Stimulated activated CD8-positive, alpha-beta memory T cell treated with anti-CD3 and anti-CD28 coated beads, Interleukin-15, amount 100 ng/mL, for 1 hour (primary cell): ENCODE results near the gene DLGAP1.
A peak's percentile ranks its signal among the peaks of the same experiment; 100 is the strongest.
"Not testable (repeated sequence)": the region's sequence is repeated elsewhere in the genome, so short reads cannot be mapped to it uniquely, and the experiment has no call there.

Source experiments
- DNase-seq: peaks from one replicate; pipeline ENCODE4 v3.0.0-alpha.2; 2020; ENCODE audit warnings: low read depth

Gene DLGAP1

GRCh38 chr18:3603421-3604234 is 851.5 kb downstream of the DLGAP1 start:
- DNase-seq: no peak

GRCh38 chr18:3601106-3601755 is 853.9 kb downstream of the DLGAP1 start:
- DNase-seq: not testable (repeated sequence)

DNA sequence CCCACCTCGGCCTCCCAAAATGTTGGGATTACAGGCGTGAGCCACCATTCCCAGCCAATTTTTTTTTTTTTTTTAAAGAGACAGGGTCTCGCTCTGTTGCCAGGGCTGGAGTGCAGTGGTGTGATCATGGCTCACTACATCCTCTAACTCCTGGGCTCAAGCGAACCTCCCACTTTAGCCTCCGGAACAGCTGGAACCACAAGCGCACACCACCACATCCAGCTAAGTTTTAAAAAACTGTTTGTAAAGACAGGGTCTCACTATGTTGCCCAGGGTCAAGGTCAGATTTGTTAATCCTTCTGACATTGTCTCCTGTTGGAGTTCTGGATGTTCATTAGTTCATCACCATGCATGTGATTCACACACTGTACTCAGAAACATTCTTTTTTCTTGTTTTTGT is 855.2 kb downstream of the DLGAP1 start:
- no peak for DNase-seq

DNA sequence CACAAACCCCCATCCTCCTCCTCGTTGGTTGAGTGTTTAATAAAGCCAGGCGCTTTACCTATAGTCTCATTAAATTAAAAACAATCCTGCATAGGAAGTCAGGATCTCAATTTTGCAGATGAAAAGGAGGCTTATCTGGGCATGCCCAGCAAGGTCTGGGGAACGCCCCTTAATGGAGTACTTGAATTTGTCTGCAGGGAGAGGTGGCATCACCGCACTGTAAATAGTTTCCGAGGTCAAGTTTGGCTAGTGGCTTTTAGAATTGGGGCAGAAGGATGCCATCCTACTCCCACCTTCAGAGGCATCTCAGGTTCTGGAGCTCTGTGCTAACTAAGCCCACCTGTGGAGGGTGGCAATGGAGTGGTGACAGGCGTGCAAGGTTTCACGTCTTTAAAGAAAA is 855.9 kb downstream of the DLGAP1 start:
- DNase-seq: no peak

DNA sequence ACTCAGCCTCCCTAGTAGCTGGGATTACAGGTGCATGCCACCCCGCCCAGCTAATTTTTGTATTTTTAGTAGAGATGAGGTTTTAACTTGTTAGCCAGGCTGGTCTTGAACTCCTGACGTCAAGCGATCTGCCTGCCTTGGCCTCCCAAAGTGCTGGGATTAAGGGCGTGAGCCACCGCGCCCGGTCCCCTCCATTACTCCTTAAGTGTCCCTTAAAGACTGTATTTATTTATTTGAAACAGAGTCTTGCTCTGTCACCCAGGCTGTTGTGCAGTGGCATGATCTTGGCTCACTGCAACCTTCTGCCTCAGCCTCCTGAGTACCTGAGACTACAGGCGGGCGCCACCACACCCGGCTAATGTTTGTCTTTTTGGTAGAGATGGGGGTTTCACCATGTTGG is 856.5 kb downstream of the DLGAP1 start:
- no peak for DNase-seq

DNA sequence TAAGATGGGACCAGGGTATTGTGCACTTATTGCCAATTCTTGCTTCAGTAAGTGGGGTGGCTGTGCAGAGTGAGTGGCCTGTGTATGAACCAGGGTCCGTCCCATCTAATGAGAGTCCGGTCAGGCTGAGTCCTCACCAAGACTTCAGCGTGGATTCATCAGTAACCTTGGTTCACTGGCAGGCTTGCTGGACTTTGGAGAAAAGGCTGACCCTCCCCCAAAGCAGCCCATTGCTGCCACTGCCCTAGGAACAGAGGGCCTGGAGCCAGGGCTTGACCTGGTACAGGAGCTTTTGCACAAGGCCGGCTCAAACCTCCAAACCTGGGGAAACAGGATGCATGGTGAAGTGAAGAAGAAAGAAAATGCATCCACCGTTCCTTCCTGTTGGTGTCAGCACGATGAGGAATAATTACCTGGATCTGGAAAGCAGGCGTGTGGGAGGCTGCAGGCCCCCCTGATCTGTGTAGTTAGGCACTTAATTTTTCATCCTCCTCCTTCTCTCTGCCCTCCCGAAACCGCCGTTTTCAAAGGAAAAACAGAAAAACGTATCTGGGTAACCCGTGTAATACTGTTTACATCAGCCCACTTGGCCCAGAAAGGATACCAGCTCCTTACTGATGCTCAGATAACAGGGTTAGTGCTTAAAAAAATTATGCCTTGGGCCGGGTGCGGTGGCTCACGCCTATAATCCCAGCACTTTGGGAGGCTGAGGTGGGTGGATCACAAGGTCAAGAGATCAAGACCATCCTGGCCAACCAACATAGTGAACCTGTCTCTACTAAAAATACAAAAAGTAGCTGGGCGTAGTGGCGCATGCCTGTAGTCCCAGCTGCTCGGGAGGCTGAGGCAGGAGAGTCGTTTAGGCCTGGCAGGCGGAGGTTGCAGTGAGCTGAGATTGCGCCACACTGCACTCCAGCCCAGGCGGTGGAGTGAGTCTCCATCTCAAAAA is 857.4 kb downstream of the DLGAP1 start:
- DNase-seq: no peak

DNA sequence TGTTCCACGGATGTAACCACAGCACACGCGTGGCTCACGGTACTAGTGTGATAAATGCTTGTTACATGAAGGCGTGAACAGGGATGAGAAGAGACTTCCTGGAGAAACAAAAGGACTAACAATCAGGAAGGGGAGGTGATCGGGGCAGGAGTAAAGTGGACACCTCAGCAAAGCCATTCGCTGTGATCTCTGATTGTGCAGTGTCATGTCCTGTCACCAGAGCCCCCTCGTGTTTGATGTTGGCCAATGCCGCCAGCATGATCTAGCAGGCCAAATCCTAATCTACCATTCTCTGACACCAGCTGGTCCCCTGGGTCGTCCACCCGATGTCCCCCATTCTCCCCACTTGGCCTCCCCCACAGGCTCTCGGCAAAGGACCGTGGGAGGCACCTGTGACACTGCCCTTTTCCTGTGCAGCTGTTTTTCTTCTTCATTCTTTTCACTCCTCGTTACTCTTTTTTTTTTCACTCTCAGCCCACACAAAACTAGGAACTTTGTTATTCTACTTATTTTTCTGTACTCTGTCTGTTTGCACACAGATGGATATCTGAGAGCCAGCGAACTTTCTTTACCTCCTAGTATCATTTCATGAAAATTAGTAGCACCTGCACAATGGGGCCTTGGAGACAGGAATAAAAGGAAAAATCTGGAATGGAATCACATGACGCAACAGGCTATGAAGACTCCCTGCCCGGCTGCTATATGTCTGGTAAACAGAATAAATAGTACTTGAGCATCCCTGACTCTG is 858.3 kb downstream of the DLGAP1 start:
- DNase-seq: no peak

GRCh38 chr18:3596324-3596636 is 858.8 kb downstream of the DLGAP1 start:
- DNase-seq: no peak

- no peak for DNase-seq
These were observed 859.5 kb downstream of the DLGAP1 start for GRCh38 chr18:3595369-3596273.

GRCh38 chr18:3594760-3595368 is 860.2 kb downstream of the DLGAP1 start:
- DNase-seq: no peak

DNA sequence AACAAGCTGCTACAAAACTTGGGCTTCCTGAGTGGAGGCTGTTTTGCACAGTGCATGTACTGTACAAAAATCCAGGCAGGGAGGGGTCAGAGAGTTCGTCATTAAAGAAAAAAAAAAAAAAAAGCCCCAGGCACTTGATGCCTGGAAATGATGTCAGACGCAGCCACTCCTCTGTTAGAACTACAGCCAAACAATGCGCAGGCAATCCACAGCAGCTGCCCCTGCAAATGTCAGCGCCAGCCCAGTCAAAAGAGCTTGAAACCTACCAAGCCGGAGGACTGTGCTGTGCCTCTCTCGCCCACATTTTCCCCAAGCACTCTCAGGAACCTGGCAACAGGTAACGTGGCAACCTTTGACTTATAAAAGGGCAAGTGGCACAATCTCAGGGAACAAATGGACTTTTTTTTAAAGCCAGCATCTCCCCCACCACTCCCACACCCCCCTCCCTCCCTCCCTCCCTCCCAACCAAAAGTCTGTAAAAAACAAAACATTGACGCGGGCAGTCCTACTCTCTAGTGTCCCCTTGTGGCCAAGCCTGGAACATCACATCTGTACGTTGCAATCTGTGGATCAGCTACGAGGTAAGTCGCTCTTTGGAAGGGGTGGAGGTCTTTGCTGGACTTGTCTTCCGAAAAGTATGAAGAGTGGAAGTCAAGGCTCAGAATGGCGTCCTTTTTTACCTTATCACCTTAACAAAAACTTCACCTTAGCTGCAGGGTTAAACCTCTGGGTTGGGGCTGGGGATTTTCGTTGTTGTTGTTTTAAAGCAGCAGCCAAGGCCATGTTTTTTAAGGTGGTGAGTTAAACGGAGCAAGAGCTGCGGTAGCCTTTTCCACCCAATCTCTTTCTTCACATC is 861.0 kb downstream of the DLGAP1 start:
- DNase-seq: peak; percentile 79

DNA sequence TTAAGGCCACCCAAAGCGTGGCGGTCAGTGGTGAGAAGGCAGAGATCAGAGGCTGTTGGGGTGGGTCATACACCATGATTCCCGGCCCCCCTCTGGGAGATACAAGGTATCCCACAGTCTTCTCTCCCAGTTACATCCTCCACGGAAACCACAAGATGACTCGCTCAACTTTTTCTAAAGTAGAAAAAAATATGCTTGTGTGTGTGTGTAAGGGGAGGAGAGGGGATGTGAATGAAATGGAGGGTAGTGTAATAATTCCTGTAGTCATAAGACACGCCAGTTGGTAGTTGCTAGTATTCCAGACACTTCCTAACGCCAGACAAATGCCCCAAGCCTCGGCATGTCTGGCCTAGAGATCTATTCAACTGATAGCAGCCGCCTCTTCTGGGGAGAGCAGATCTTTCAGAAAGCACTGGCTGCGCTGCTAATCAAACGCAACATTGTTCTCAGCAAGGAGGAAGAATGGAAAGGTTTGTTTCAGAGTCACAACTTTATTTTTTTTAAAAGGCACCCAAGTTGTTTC is 861.7 kb downstream of the DLGAP1 start:
- DNase-seq: no peak

DNA sequence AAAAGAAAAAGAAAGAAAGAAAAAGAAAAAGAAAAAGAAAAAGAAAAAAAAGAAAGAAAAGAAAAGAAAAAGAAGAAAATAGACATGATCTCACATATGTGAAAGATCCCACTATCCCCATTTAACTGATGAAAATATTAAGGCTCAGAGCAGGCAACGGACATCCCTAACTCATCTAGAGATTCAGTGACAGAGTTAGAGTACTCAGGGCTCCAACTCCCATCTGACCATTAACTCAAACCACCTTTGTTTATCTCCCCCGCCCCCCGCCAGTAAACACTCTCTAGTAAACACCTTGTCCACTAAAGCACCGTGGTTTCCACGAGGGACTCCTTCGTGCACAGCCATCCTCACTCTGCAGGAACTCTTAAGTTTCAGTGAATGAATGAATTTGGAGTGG is 862.2 kb downstream of the DLGAP1 start:
- no peak for DNase-seq

DNA sequence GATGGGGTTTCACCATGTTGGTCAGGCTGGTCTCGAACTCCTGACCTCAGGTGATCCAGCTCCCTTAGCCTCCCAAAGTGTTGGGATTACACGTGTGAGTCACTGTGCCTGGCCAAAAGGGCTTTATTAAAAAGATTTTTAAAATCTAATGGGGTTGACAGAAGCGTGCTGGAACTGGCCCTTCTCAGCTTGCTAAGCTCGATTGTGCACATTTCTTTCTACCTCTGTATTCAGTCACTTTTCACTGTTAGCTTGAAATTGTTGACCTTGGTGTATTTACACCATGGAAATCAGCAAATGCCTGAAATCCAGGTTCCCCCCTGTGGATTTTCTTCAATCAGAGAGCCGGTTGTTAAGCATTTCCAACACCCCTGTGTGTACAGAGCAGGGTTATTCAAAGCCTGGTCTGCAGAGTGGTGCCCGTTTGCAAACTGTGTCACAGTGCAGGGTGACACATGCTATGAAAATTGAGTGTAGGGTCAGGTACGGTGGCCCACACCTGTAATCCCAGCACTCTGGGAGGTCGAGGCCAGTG is 864.9 kb downstream of the DLGAP1 start:
- no peak for DNase-seq

- peak; percentile 28 for DNase-seq
These were observed 869.2 kb downstream of the DLGAP1 start for GRCh38 chr18:3585656-3586509.

DNA sequence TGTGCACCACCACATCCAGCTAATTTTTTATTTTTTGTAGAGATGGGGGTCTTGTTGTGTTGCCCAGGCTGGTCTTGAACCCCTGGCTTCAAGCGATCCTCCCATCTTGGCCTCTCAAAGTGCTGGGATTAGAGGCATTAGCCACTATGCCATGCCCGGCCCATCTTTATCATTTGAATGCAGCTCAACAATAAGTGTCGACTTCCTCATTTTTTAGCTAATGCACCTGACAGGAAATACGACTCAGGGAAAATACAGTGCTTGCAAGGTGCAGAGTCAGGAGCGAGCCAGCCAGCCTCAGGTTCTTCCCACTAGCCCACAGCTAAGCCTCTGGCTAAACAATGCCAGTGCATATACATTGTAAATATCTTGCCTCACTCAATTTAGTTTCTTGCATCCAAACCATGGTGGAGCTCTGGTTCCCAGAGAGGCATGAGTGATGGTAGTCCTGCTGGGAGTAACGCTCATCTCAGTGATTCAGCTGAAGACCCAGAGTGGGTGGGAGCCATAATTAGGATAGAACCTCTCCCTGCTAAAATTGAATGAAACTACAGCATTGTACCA is 870.1 kb downstream of the DLGAP1 start:
- no peak for DNase-seq

GRCh38 chr18:3584266-3584861 is 870.7 kb downstream of the DLGAP1 start:
- DNase-seq: no peak
